GM18870 (cell line): ENCODE data around the gene ADGRL3.

Experiments used
- ATAC-seq: cut with Tn5 transposase; IDR thresholded peaks from one replicate; pipeline ENCODE4 v1.9.1; 2021; ENCODE audit warnings: moderate library complexity; ENCODE audit not compliant: unreplicated experiment

Gene ADGRL3

GRCh38 chr4:61853041-61853440 is 652.9 kb downstream of the ADGRL3 start:
- no peak for ATAC-seq

GRCh38 chr4:61860376-61860775 is 660.2 kb downstream of the ADGRL3 start:
- no peak for ATAC-seq

- ATAC-seq: no peak
Measured at GRCh38 chr4:61864286-61864685, 664.2 kb downstream of the ADGRL3 start.

GRCh38 chr4:61866378-61867030 is 666.4 kb downstream of the ADGRL3 start:
- no peak for ATAC-seq

- no peak for ATAC-seq
Measured at GRCh38 chr4:61872983-61873382, 672.9 kb downstream of the ADGRL3 start.

GRCh38 chr4:61877266-61877665 is 677.1 kb downstream of the ADGRL3 start:
- no peak for ATAC-seq

- no peak for ATAC-seq
Measured at GRCh38 chr4:61877893-61878292, 677.8 kb downstream of the ADGRL3 start.

- ATAC-seq: no peak
Measured at GRCh38 chr4:61882381-61882780, 682.3 kb downstream of the ADGRL3 start.

GRCh38 chr4:61886131-61886530 is 686.0 kb downstream of the ADGRL3 start:
- no peak for ATAC-seq

GRCh38 chr4:61889117-61889516 is 689.0 kb downstream of the ADGRL3 start:
- no peak for ATAC-seq

GRCh38 chr4:61890321-61890720 is 690.2 kb downstream of the ADGRL3 start:
- no peak for ATAC-seq

GRCh38 chr4:61891953-61892352 is 691.8 kb downstream of the ADGRL3 start:
- ATAC-seq: no peak

GRCh38 chr4:61896634-61897033 is 696.5 kb downstream of the ADGRL3 start:
- ATAC-seq: no peak

- ATAC-seq: no peak
Measured at GRCh38 chr4:61909031-61909430, 708.9 kb downstream of the ADGRL3 start.

GRCh38 chr4:61911313-61911756 is 711.2 kb downstream of the ADGRL3 start:
- no peak for ATAC-seq

- ATAC-seq: no peak
Measured at GRCh38 chr4:61913619-61914018, 713.5 kb downstream of the ADGRL3 start.

- ATAC-seq: no peak
Measured at GRCh38 chr4:61915501-61915900, 715.4 kb downstream of the ADGRL3 start.

GRCh38 chr4:61918507-61918906 is 718.4 kb downstream of the ADGRL3 start:
- no peak for ATAC-seq

- ATAC-seq: no peak
Measured at GRCh38 chr4:61918987-61919386, 718.9 kb downstream of the ADGRL3 start.

GRCh38 chr4:61919561-61919960 is 719.4 kb downstream of the ADGRL3 start:
- ATAC-seq: no peak

- no peak for ATAC-seq
Measured at GRCh38 chr4:61921920-61922319, 721.8 kb downstream of the ADGRL3 start.

GRCh38 chr4:61922766-61923165 is 722.6 kb downstream of the ADGRL3 start:
- no peak for ATAC-seq

- no peak for ATAC-seq
Measured at GRCh38 chr4:61923179-61923578, 723.1 kb downstream of the ADGRL3 start.
